HG03097 (cell line): ENCODE results near the gene VTI1B.
"Not testable (repeated sequence)": the region's sequence is repeated elsewhere in the genome, so short reads cannot be mapped to it uniquely, and the experiment has no call there.

Experiments used
- ATAC-seq: cut with Tn5 transposase; IDR thresholded peaks from one replicate; pipeline ENCODE4 v1.9.1; 2021; ENCODE audit not compliant: unreplicated experiment, low FRiP score

The VTI1B gene, protein sequence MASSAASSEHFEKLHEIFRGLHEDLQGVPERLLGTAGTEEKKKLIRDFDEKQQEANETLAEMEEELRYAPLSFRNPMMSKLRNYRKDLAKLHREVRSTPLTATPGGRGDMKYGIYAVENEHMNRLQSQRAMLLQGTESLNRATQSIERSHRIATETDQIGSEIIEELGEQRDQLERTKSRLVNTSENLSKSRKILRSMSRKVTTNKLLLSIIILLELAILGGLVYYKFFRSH

DNA sequence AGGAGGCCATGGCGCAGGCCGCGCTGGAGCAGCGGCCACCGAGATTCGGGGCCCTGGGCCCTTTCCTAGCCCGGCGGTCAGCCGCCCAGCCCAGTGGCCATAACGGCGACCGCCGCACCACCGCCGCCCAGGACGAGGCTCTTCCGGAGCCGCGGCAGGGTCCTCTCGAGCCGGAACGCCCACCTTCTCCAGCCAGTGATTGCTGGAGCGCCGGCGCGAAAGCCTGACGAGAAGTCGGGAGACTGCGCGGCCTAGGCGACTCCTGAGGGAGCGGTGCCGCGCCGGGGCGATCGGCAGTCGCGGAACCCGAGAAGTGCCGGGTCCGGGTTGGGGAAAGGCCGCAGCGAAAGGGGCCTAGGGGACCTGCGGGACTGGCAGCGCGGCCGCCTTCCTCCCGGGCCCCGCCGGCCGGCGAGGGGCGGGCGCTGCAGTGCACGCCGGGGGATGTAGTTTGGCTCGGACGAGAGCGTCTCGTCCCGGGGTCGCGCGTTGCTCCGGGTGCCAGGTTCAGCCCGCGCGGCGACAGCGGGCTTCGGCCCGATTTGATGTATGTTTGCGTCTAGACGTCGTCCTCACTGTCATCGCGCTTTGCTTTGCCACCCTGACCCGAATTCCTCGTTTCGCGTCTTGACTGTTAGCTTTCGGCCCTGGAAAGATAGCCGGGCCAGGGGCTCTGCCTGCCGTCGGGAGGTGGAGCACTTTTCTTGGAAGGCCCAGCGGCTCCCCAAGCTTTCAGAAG lies at the start of gene VTI1B:
Gene VTI1B, minus strand, starts transcription at position 153 of the 739 bp plus-strand sequence. Its CDS starts 143 bp downstream, at position 10.
- peak; percentile 73 for ATAC-seq

DNA sequence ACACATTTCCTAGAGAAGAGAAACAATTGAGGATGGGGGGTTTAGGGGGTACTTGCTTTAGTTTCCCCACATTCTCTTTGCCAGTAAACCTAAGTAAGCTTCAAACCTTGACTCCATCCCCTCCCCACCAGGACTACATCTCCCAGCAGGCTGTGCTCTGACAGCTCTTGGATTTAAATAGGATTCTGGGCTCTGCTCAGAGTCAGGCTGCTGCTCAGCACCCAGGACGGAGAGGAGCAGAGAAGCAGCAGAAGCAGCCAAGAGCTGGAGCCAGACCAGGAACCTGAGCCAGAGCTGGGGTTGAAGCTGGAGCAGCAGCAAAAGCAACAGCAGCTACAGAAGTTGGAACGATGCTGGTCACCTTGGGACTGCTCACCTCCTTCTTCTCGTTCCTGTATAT lies 47.9 kb upstream of the VTI1B start:
- ATAC-seq = no peak

DNA sequence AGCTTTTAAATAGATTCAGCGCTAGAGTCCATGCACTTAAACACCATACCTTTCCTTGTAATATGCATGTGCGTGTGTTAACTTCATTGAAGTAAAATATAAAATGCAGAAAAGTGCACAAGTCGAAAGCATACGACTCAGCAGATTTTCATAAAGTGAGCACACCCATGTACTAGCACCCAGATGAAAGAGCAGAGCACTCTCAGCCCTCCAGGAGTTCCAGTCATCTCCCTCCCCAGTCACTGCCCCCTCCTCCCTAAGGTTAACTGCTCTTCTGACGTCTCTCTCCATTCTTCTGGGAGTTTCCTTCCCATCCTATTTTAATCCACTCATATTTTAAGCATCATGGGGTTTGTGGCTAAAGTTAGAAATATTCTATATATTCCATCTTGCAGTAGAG lies 47.4 kb upstream of the VTI1B start:
- no peak for ATAC-seq

DNA sequence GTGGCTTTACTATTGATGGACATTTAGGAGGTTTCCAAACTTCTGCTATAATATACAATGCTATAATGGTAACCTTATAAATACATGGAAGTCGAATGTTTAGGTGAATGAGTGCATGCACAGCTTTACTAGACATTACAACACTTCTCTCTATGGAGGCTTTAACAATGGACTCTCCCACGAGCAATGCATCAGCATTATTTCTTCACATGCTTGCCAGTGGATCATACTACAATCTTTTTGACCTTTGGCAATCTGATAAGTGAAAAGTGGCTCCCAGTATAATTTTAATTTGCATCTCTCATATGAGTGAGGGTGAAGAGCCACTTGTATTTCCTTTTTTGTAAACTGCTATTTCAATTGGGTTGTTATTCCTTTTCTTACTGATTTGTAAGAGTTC lies 45.4 kb upstream of the VTI1B start:
- ATAC-seq = no peak

DNA sequence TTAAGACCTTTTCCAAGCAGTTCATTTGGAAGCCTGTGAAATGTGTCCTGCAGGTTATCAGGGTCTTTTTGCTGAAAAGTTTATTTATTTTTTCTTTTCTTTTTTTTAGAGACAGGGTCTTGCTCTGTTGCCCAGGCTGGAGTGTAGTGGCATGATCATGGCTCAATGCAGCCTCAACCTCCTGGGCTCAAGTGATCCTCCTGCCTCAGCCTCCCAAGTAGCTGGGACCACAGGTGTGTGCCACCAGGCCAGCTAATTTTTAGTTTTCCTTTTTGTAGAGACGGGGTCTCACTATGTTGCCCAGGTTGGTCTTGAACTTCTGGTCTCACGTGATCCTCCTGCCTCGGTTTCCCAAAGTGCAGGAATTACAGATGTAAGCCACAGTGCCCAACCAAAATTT lies 45.0 kb upstream of the VTI1B start:
- ATAC-seq = not testable (repeated sequence)

DNA sequence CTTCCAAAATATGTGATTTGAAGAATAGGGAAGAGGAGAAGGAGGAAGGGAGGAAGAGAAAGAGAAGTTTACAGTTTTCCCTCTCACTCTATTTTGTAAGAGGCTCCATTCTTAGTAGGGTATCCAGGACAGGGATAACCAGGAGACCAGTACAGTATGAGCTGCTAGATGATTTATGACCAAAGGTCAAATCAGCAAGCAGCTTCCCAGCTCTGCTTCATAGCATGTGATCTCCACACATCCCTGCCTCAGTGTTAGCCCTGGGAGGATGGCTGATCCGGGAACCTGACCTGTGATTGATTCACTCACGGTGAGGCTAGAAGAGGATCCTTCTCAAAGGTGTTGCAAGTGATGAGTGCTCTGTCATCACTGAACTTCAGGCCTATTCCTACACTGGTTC lies 43.8 kb upstream of the VTI1B start:
- no peak for ATAC-seq

DNA sequence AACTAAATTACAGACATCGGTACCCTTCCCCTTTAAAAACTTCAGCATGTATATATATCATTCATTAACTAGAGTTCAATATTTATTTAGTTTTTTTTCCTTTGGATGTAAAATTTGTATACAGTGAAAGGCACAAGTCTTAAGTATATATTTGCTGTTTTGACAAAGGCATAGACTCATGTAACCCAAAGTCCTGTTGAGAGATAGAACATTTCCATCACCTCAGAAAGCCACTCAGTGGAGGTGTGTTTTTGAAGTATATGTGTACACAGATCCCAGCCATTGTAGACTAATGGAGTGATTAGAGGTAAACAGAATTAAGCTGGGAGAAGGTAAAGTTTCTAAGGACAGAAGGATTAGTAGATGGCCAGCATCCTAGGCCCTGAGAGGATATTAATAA lies 42.6 kb upstream of the VTI1B start:
- no peak for ATAC-seq

DNA sequence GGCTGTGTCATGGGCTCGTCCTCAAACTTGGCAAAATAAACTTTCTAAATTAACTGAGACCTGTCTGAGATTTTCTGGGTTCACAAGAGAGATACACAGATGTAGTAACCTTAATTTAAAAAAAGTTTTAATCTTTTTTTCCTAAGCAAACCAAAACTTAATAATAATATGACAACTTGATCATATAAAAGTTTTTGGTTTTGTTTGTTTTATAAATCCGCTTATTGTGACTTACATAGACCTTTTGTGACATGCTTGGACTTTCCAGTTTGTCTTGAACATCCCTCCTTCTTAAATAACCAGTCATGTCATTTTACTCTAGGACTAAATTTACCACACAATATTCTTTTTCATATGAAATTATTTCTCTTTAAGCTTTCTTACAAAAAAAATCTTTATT lies 35.8 kb upstream of the VTI1B start:
- no peak for ATAC-seq

DNA sequence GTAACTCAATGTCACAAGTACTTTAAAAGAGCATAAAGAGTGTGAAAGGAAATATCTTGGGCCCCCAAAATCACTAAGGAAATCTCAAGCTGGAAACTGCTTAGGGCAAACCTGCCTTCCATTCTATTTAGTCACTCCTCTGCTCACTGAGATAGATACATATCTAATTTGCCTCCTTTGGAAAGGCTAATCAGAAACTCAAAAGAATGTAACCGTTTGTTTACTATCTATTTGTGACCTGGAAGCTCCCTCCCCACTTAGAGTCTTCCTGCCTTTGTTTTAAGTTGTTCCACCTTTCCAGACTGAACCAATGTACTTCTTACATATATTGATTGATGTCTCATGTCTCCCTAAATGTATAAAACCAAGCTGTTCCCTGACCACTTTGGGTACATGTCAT lies 35.4 kb upstream of the VTI1B start:
- not testable (repeated sequence) for ATAC-seq

DNA sequence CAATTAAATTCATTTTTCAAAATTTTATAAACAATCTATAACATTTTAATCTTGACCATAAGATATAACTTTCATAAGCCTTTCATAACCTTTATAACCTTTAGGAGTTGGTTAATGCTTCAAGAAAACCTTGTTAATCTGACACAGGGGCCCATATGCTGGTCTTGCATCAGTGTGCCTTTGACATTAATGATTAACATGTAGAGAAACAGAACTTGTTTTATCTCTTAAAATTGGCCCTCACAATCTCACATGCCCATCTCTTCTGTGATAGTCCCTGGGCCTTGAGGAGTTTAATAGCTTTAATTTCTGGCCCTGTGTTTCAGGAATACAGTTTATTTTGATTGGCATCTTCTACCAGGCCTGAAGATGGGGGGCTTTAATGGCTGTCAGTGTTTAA lies 34.9 kb upstream of the VTI1B start:
- not testable (repeated sequence) for ATAC-seq

DNA sequence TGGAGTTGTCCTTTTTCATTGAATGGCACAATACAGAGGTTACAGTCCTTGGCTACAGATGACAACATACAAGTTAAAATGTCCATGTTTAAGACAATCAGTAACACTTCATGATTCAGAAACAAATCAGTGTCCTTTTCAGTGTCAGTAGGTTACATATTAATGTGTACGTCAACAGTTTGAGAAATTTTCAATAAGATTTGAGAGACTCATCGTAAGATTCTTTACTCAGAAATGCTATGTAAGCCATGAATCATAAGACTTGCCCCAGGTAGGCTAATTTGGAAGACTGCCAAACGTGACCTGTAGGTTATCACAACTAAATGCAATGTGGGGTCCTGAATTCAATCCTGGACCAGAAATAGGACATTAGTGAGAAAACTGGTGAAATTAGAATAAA lies 30.8 kb upstream of the VTI1B start:
- no peak for ATAC-seq

DNA sequence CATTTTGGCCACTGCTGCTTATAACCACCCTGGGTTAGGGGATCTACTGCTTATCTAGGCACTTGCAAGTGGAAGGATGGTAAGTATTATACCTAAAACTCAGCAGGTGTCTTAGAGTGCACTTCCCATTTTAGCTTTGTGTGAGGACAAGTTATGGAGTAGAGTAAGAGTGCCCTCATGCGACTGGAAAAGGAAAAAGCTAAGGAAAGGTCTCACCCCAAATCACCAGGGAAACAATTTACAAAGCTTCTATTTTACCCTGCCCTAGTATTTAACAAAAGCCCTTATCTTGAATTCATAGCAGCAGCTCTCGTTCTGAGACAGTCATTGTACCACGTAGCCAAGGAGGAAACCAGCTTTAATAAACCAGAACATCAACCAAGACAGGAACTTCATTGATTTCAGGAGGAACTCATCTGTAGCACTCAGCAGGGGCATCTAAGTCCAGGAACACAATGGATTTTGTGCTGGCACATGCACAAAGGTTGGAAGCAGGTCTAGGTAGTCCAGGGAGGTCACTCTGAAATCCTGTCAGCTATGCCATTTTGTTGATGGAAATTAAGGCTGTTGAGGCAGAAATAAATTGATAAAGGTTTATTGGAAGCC lies 30.2 kb upstream of the VTI1B start:
- no peak for ATAC-seq

DNA sequence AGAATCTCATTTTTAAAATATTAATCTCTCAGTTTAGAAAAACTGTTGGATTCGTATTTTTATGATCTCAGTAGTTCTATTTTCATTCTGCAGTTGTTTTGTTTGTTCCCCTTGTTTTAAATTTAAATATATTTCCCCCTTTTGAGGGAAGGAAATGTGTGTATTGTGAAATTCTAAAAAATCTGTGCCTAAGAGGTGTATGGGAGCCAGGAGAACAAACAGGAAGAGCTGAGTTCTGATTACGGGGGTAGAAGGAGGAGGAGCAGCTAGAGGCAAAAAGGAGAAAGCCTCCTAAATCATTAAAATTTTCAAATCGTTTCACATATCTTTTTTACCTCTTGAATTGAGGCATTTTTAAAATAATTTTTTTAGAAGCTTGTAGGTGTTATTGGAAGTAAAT lies 29.6 kb upstream of the VTI1B start:
- ATAC-seq = no peak

DNA sequence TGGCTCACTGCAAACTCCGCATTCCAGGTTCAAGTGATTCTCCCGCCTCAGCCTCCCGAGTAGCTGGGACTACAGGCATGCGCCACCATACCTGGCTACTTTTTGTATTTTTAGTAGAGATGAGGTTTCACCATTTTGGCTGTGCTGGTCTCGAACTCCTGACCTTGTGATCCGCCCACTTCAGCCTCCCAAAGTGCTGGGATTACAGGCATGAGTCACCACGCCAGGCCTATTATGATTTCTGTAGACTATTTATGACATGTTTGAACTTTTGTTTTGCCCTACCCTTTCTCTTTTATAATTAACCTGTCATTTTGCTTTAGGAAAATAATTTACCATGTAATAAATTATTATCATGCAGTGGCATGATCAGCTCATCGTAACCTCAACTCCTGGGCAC lies 27.1 kb upstream of the VTI1B start, which contains the start of gene RDH12:
Gene RDH12, plus strand, starts transcription at position 395 of the 400 bp plus-strand sequence. CDS start 20,757 bp downstream, outside the sequence.
- ATAC-seq = not testable (repeated sequence)

DNA sequence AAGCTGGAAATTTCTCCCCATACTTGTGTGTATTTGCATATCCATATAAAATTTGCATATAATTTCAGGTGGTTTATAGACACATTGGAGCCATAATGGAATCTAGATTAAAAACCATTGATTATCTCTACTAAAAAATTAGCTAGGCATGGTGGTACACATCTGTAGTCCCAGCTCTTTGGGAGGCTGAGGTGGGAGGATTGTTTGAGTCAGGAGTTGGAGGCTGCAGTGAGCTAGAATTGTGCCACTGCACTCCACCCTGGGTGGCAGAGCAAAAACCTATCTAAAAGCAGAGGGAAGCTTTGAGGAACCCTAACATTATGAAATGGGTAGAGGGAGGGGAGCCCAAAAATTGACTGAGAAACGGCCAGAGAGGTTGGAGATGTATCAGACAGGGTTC lies 23.7 kb upstream of the VTI1B start:
- no peak for ATAC-seq

DNA sequence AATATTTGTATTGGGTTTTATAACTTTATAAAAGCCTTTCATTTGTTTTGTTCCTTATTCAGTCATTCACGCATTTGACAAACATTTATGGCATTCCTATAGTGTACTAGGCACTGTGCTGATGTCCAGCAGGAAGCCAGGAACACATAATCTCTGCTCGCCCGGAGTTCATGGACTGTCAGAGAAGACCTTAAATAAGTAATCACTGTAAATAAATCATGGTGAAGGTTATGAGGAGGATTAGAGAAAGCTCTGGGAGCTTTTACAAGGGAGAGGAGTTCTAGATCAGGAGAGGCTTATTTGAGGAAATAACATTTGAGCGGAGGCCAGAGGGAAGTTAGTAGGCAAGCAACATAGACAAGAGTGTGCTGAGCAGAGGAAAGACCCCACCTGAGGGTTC lies 22.6 kb upstream of the VTI1B start:
- no peak for ATAC-seq

DNA sequence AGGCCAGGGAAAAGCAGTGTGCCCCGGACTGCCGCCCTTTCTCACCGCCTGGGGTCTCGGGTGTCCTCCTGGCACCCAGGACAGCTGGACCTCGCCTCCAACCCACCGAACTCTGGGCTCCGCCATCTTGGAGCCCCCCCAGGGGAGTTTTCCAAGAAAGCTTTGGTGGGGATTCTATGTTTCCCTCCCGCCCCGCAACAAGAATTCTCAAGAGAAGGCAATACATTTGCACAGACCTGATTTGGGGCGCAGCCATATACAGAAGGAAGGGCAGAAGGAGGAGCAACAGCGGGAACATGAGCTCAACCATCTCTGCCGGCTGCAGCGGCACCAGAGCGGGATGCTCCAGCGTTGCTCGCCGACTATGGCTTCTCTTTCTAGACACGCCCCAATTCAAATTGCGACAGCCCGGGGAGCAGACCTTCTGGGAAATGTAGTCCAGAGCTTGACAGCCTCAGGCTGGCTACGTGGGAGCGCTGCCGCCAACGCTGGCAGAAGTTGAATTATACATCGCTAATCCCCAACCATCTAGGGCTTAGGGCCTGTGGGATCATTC lies 21.0 kb upstream of the VTI1B start, which contains the start of gene RDH11:
Gene RDH11, minus strand, starts transcription at position 371 of the 556 bp plus-strand sequence. Its CDS starts 61 bp downstream, at position 310.
- peak; percentile 78 for ATAC-seq

DNA sequence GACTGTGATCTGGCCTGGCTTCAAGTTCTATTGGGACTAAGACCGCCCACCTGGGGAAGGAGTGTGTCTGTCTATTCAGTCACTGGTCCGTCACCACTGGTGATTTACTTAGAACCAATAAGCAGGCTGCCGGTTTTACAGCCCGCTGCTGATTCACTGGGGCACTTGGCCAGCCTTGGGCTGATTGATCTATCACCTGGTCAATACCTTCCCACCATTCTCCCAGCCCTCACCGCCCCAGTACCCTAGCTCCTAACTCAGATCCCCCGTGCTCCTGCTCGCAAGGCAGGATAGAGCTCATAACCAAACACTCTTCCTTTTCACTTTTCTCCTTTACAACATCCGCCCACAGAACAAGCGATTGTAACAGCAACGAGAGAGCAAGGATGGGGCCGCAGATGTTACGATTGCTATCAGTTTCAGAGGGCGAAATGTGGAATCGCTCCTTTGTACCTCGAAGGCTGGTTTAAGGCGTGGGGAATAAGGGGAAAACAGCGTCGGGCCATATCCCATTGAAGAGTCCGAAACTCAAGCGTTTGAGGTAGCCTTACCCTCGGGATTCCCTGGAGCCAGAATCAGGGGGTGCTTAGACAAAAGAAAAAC lies 20.5 kb upstream of the VTI1B start:
- peak; percentile 56 for ATAC-seq

DNA sequence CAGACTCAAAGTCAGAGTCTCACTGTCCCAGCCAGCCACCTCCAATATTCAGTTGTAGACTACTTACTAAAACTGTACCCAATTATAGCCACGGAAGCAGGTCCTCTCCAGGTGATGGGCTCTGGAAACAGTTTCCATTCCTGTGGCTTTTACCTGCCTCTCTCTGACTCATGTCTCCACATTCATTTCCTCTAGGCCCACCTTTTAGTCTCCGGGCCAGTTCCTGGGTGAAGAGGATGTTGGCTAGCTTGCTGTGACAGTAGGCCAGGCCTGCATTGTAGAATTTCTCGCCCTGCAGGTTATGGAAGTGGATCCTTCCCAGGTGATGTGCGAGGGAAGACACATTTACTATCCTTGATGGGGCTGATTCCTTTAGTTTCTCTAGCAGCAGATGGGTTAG lies 15.6 kb upstream of the VTI1B start:
- ATAC-seq = no peak

DNA sequence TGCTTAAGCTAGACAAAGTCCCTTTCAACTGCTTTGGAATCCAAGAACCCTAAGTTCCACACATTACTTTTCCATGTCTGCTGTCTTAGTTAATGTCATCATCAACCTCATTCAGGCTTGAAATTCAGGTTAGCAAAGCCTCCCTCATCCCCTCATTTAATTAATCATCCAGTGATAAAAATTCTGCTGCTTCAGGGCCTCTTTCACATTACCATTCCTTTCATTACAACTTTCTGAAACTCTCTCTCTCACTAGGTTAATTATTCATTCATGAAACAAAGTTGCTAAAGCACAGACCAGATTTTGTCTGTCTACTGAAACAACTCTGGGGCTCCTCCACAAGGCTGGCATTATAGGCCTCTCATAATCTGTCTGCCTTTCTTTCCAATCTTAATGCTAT lies 9.4 kb upstream of the VTI1B start:
- ATAC-seq = no peak

DNA sequence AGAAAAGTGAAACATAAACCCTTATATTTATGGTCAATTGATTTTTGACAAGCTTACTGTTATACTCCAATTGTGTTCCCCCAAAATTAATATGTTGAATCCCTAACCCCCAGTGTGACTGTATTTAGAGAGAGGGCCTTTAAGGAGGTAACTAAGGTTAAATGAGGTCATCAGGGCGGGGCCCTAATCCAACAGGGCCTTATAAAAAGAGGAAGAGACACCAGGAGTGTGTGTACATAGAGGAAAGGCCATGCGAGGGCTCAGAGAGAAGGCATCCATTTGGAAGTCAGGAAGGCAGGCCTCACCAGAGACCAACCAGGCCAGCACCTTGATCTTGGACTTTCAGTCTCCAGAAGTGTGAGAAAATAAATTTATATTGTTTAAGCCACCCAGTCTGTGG lies 6.5 kb upstream of the VTI1B start:
- ATAC-seq = no peak
